Iris pigment epithelial cell (primary cell): ENCODE data around the gene CDC42EP2.

Experiments used
- DNase-seq: peaks from one replicate; pipeline ENCODE4 v3.0.0-alpha.2; 2011; ENCODE audit warnings: low read depth

CDC42EP2 gene

DNA sequence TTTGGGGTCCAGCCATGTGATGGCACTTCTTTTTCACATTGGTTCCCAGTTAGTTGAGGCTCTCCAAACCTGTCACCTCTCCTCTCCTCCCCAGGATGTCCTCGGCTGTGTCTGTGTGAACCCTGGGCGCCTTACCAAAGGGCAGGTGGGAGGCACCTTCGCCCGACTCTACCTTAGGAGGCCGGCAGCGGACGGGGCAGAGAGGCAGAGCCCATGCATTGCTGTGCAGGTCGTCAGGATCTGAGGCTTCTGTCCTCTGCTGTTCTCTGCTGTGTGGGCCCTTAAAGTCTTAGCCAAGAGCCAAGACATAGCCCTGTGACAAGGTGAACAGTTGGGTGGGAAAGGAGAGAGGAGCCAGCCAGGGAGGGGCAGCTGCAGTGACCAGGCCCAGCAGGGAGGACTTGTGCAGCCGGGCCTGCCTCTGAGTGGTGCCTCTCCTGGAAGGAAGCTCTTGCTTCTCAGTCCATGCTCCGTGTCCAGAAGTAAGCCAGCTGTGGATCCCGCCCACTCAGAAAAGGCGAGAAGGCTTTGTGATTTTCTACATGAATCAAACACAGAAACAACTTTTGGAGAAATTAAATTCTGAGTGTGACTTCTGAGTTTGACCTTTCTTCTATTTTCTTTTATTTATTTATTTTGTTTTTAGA is 17.5 kb upstream of the CDC42EP2 start:
- DNase-seq, result no peak

DNA sequence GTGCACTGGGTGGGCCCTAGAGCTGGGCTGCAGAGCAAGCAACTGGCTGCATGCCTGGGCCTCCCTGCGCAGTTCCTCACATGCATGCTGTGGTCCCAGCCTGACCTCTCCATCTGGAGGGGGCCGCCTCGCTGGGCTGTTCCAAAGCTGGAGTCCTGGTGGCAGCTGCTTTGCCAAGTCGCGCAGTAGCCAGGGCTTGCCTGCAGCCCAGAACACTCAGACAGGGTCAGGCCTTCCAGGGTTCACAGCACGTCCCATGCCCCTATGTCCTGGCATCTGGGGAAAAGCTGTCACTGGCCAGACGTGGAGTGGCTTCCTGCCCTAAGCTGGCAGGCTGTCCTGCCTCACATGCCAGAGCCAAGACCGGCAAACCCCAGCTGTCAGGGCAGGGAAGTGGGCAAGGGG is 16.5 kb upstream of the CDC42EP2 start:
- DNase-seq, result no peak

- DNase-seq, result no peak
Measured at GRCh38 chr11:65298655-65299179, 15.9 kb upstream of the CDC42EP2 start.

- no peak for DNase-seq
Measured at GRCh38 chr11:65300621-65301275, 13.9 kb upstream of the CDC42EP2 start.

GRCh38 chr11:65301491-65302329 is 13.0 kb upstream of the CDC42EP2 start:
- no peak for DNase-seq

DNA sequence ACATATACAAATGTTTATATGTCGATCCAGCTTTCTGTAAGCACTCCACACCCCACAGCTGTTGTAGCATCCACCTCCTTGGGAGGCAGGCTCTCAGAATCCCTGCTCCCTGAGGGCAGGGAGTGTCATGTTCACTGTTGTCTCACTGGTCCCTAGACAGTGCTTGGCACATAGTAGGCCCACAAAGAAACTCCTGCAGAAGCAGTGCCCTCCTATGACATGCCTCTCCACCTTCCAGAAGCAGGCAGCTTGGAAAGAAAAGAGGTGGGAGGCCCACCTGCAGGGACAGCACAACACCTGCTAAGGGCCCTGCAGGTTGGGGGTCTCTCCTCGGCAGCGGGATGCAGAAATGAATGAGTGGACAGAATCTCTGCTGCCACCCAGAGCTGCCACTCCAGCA is 11.1 kb upstream of the CDC42EP2 start:
- no peak for DNase-seq

DNA sequence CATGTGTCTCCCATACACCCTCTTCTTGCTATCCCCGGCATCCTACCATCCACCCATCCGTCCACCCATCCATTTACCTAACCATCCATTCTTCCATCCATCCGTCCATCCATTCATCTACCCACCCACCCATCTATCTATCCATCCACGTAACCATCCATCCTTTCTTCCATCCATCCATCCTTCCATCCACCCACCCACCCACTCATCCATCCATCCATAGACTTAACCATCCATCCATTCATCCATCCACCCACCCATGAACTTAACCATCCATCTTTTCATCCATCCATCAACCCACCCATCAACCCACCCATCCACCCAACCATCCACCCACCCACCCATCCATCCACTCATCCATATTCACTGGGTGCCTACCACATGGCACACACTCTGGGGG is 10.6 kb upstream of the CDC42EP2 start:
- DNase-seq, result no peak

- no peak for DNase-seq
Measured at GRCh38 chr11:65304613-65305012, 10.1 kb upstream of the CDC42EP2 start.

- DNase-seq, result peak; percentile 87
Measured at GRCh38 chr11:65305501-65306268, 9.0 kb upstream of the CDC42EP2 start.

DNA sequence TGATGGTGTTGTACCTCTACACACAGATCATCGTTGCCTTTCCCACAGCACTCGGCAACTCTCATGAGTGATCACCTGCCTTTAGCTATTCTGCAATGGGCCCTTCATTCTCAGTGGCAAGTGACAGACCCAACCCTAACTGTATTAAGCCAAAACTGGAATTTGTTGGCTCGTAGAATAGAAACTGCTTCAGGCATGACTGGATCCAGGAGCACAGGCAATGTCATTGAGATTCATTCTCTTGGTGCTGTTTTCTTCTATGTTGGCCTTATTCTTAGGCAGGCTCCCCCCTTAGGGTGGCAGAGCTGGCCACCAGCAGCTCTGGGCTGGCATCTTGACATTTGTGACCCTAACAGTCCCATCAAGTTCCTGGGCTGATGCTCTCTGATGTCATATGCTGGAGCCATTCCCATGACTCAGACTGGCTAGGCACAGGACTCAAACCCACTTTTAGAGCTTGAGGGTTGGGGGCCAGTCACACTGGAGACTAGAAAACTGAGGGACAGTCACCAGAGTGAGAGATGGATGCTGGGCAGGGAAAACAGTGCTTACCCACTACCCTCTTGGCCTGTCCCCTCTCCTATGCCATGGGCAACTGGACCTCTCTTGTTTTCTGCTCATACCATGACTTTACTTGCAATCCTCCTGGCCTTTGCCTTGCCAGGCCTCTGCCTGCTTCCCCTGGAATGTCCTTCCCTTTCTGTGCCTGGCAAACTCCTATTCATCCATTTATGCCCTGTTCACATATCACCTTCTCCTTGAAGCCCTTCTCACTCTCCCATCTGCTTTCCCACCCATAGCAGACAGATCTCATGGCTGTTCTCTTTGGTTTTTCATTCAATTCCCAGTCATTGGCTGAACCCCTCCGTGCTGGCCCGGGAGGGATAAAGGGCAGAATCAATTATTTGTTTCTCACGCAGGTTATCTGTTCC is 7.1 kb upstream of the CDC42EP2 start:
- no peak for DNase-seq

DNA sequence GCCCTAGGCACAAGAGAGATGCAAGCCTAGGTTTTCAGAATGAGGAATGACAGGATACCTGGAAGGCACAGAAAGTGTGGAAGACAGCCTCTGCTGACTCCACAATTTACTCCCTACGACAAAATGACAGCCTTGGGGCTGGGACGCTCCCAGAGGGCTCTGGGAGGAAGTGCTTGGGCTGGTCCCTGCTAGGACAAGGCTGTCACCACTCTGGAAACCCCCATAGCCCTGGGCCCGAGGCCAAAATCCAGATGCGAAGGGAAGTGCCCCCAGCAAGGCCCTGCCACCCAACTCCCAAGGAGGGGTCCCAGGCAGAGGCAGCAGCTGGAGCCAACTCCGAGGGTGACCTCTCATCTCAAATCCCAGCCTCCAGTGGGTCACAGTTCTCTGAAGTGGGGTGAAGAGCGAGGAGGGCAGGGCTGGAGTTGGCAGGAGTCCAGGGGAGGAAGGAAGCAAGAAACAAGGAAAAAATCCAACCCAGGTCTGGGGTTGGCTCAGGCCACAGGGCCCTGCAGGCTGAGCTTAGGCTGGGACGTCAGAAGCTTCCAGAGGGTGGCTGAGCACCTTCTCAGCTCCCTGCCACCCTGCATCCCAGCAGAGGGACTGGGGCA is 6.3 kb upstream of the CDC42EP2 start:
- DNase-seq, result no peak

DNA sequence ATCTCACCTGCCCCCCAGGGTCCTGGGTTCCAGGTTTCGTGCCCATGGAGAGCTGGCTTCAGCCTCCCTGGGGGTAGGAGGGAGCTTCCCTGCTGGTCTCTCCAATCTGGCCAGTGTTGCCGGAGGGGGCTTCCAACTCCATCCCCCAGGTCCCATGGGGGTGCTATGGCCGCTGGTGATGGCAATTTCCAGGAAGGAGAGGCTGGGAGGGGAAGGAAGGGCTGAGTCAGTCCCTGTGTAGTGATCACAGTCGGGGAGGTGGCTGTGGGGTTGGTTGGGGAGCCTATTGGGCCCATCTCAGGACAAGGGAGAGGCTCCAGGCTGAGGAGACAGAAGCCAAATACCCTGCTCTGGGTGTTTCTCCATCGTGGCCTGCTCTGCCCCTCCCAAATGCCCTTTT is 5.7 kb upstream of the CDC42EP2 start:
- no peak for DNase-seq

GRCh38 chr11:65310215-65310614 is 4.5 kb upstream of the CDC42EP2 start:
- DNase-seq, result no peak

- peak; percentile 59 for DNase-seq
Measured at GRCh38 chr11:65310736-65311135, 3.9 kb upstream of the CDC42EP2 start.

- DNase-seq, result no peak
Measured at GRCh38 chr11:65311170-65311678, 3.4 kb upstream of the CDC42EP2 start.

DNA sequence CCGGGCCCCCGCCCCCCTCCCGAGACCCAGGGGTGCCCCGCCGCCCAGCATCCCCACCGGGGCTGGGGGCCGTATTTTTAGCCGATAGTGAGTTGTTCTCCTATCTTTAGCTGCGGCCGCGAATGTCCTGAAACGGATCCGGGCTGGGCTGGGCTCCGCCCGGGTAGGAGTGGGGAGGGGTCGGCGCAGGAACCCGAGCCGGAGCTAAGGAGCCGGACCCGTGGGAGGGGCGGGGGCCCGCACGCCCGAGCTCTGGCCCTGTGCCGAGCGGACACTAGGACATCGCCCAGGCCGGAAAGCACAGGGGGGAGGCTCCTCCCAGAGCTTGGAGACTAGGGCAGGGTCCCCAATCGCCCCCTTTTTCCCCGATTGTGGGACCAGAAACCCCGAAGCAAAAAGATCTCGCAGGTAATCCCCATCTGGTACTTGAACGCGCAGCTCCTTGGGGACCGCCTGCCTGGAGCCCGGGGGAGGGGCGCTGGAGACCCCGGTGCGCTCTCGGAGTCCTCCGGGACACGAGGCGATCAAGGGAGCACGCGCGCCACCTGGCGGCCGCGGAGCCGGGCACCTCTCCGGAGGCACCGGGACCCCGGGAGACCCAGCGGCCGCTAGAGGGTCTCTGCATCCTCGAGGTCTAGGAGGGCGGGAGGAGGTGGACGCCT is 669 bp downstream of the CDC42EP2 start:
- peak; percentile 63 for DNase-seq

GRCh38 chr11:65315866-65316226 is 1.2 kb downstream of the CDC42EP2 start:
- DNase-seq, result no peak

- DNase-seq, result peak; percentile 88
Measured at GRCh38 chr11:65316227-65317024, 1.8 kb downstream of the CDC42EP2 start.
